K562 (cell line): ENCODE measurements around the gene CCDC9B. TPM values are rescaled to one million over a fixed set of nuclear protein-coding genes. Genes with fewer than 3 reads are reported as not detected.

Source experiments
- ATAC-seq: fragments of 200-7000 bp; cut with Tn5 transposase; 3 replicates; pipeline ENCODE4 v1.9.1; 2020; ENCODE audit warnings: moderate library complexity
- BruUV-seq: library from RNA; stranded (reverse); fragments of 400-500 nt; replicated peaks from 2 replicates; lab custom pipeline; 2021; lab: Mats Ljungman, UMichigan
- CTCF ChIA-PET: fragments of 300-600 bp; formaldehyde crosslinking; extraction: SDS; loops from one replicate; lab custom pipeline; 2021; ENCODE audit warnings: low intra/inter-chr PET ratio; lab: Yijun Ruan, JAX
- POLR2A ChIA-PET: fragments of 300-600, 350-650 bp; sonication (Branson Sonifier 250); formaldehyde crosslinking; extraction: SDS; loops from one replicate; lab custom pipeline; 2021; ENCODE audit warnings: antibody characterized with exemption, inconsistent platforms; lab: Yijun Ruan, JAX
- DNase-seq, 4 experiments: peaks; one replicate each; pipeline versions ENCODE4 v3.0.0 to v3.0.0-alpha.2; 2011 to 2018; ENCODE audit warnings: low spot score in 3 of 4, mixed read lengths in 3 of 4; ENCODE audit errors: extremely low read depth in 1 of 4
- FAIRE-seq: peaks from 2 replicates; lab custom pipeline; 2011; peaks lifted over from hg19 to GRCh38; lab: Jason Lieb, UNC
- H2AFZ ChIP-seq: 2 replicates; pipeline ENCODE4 v1.6.0; 2011; ENCODE audit warnings: low read depth, low read length, control low read depth, inconsistent platforms
- H3K27ac ChIP-seq: fragments of 200-600 bp; 3 replicates; pipeline ENCODE4 v1.8.0; 2011; ENCODE audit warnings: low read depth, mild to moderate bottlenecking, control low read depth, inconsistent platforms, low read length, moderate library complexity, mixed read lengths; ENCODE audit errors: extremely low read depth
- H3K27me3 ChIP-seq, 2 experiments: fragments of 300-600 bp in 1 of 2; 2 replicates in 1 of 2; 3 replicates in 1 of 2; pipeline versions ENCODE4 v1.6.0 to v1.8.0; 2011; ENCODE audit warnings: inconsistent platforms in 2 of 2, low read length in 2 of 2, mild to moderate bottlenecking in 1 of 2, mixed read lengths in 1 of 2, moderate library complexity in 1 of 2; ENCODE audit not compliant: control insufficient read depth in 2 of 2, insufficient read depth in 2 of 2
- H3K36me3 ChIP-seq: fragments of 300-600 bp; 3 replicates; pipeline ENCODE4 v1.8.0; 2011; ENCODE audit warnings: mild to moderate bottlenecking, low read length, inconsistent platforms; ENCODE audit not compliant: control insufficient read depth, insufficient read depth
- H3K4me1 ChIP-seq, 2 experiments: fragments of 200-600 bp in 1 of 2; replicated peaks in 1 of 2; 2 replicates in 1 of 2; 3 replicates in 1 of 2; pipeline versions ENCODE4 v1.5.1 to v1.8.0; 2011; ENCODE audit warnings: inconsistent platforms in 2 of 2, low read length in 2 of 2, mild to moderate bottlenecking in 1 of 2, mixed read lengths in 1 of 2, moderate library complexity in 1 of 2; ENCODE audit not compliant: control insufficient read depth in 2 of 2, insufficient read depth in 2 of 2
- H3K4me2 ChIP-seq: 2 replicates; pipeline ENCODE4 v1.6.1; 2011; ENCODE audit warnings: low read length, control low read depth, inconsistent platforms, mixed read lengths; ENCODE audit not compliant: insufficient read depth
- H3K4me3 ChIP-seq: fragments of 200-600 bp; sonication (generic), shearing (Covaris generic); 2 replicates; pipeline ENCODE4 v1.5.1; 2016; ENCODE audit warnings: control low read depth, inconsistent platforms
- H3K79me2 ChIP-seq: fragments of 200-600 bp; 3 replicates; pipeline ENCODE4 v1.8.0; 2011; ENCODE audit warnings: low read length, inconsistent platforms; ENCODE audit not compliant: control insufficient read depth, insufficient read depth
- H3K9ac ChIP-seq, 2 experiments: 2 replicates each; pipeline versions ENCODE4 v1.6.0 to v1.6.1; 2011; ENCODE audit warnings: low read depth in 2 of 2, low read length in 2 of 2, control low read depth in 1 of 2, inconsistent platforms in 1 of 2, mild to moderate bottlenecking in 1 of 2, mixed read lengths in 1 of 2; ENCODE audit not compliant: insufficient read depth in 1 of 2
- H3K9me1 ChIP-seq: one replicate; pipeline ENCODE4 v1.6.0; 2011; ENCODE audit warnings: inconsistent platforms, mild to moderate bottlenecking, low read length, moderate library complexity; ENCODE audit not compliant: control insufficient read depth, insufficient read depth
- H3K9me3 ChIP-seq: replicated peaks from 2 replicates; pipeline ENCODE4 v1.5.1; 2011; ENCODE audit warnings: low read depth, low read length, inconsistent platforms; ENCODE audit not compliant: control insufficient read depth, insufficient read depth
- H4K20me1 ChIP-seq: replicated peaks from 2 replicates; pipeline ENCODE4 v1.6.1; 2011; ENCODE audit warnings: low read length, inconsistent platforms, mixed read lengths; ENCODE audit not compliant: control insufficient read depth, insufficient read depth
- ESRRA ChIP-seq: fragments of 450-650 bp; IDR thresholded peaks from 2 replicates; pipeline ENCODE4 v1.6.1; 2014; ENCODE audit warnings: low read depth, mild to moderate bottlenecking, moderate library complexity, borderline replicate concordance
- GATAD2A ChIP-seq: fragments of 450-650 bp; IDR thresholded peaks from 2 replicates; pipeline ENCODE4 v1.6.1; 2017
- MCM7 ChIP-seq, 2 experiments: fragments of 450-650 bp; IDR thresholded peaks; 2 replicates each; pipeline ENCODE4 v1.6.1; 2016 to 2018
- PURB ChIP-seq: sonication (generic); formaldehyde crosslinking; IDR thresholded peaks from 2 replicates; pipeline ENCODE4 v1.9.0; 2021; ENCODE audit warnings: low read depth, mild to moderate bottlenecking, missing genetic modification reagents
- SMAD3 ChIP-seq: fragments of 450-650 bp; formaldehyde crosslinking; conservative IDR thresholded peaks from 2 replicates; pipeline ENCODE4 v1.4.0; 2020; ENCODE audit warnings: mild to moderate bottlenecking
- TBL1XR1 ChIP-seq, 2 experiments: IDR thresholded peaks; 2 replicates each; pipeline ENCODE4 v1.6.1; 2012; ENCODE audit warnings: improper control_type of control experiment in 2 of 2, low read length in 2 of 2, mild to moderate bottlenecking in 1 of 2
- WGBS: fragments of 100-300 bp; shearing (Covaris generic); methylation state at CpG from one replicate; pipeline ENCODE4 v1.1.6; 2016; ENCODE audit warnings: low coverage, mixed read lengths; ENCODE audit not compliant: insufficient coverage; ENCODE audit errors: missing lambda C conversion rate; 5-methylcytosine and 5-hydroxymethylcytosine counted together
- in situ Hi-C: fragments of 300-500 bp; cut with MboI; formaldehyde crosslinking; loops from 4 replicates; pipeline ENCODE4 v1.15.0; 2018; ENCODE audit warnings: inconsistent platforms, mixed read lengths
- intact Hi-C: fragments of 100-400 bp; cut with micrococcal nuclease; formaldehyde crosslinking; loops from 2 replicates; pipeline ENCODE4 v1.14.2; 2022
- polyA plus RNA-seq, 8 experiments: library from polyadenylated mRNA; depleted of rRNA in 4 of 8; stranded (reverse) in 5 of 8; unstranded in 3 of 8; fragments of >200 nt; fragmentation: Nextera tagmentation in 2 of 8; fragmentation: Illumina TruSeq in 1 of 8; extraction: Ambion mirVana in 2 of 8; extraction: Trizol in 1 of 8; gene quantifications; 2 replicates each; pipeline versions ENCODE4 v1.2.1 to v1.2.3, GENCODE V29; 2011 to 2014; ENCODE audit warnings: inconsistent platforms in 1 of 8, missing spikeins in 1 of 8
- total RNA-seq, 7 experiments: library from RNA; depleted of rRNA in 6 of 7; stranded (reverse); fragments of >200 nt in 6 of 7; fragmentation: Illumina TruSeq in 2 of 7; extraction: Trizol in 2 of 7; gene quantifications; 2 replicates each; pipeline versions ENCODE4 v1.2.1 to v1.2.3, GENCODE V29; 2011 to 2021; ENCODE audit warnings: low replicate concordance in 1 of 7
- TF ChIP-seq, protein P1 (sequence below): fragments of 450-650 bp; IDR thresholded peaks from 2 replicates; pipeline ENCODE4 v1.6.1; 2017; ENCODE audit warnings: mild to moderate bottlenecking, moderate library complexity
- TF ChIP-seq, protein P2 (sequence below), 2 experiments: fragments of 450-650 bp; formaldehyde crosslinking in 1 of 2; IDR thresholded peaks; 2 replicates each; pipeline versions ENCODE4 v1.4.0 to v1.6.1; 2014 to 2020; ENCODE audit warnings: mild to moderate bottlenecking in 2 of 2, borderline replicate concordance in 1 of 2, low read depth in 1 of 2

Gene CCDC9B
- total and polyA plus RNA-seq, 9 of the 15 experiments (the other 6 are each of a cell fraction or from before 2014, with no cell fraction given): 0.01 to 0.47 (median 0.15) TPM; not detected in 1

DNA sequence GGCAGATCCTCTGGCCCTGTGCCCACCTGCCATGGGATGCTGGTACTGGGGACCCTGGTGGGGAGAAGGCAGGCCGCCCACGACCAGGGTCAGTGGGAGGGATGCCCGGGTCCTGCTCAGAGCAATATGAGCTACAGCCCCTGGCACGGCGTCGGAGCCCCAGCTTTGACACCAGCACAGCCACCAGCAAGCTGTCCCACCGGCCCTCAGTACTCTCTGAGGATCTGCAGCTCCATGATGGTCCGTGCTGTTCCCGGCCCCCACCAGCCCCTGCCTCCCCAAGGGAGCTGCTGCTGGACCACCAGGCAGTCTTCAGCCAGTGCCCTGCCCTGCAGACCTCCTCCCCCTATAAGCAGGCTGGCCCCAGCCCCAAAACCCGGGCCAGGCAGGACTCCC is 28.7 kb upstream of the CCDC9B start:
- no peak overlapping the region for H3K4me2 ChIP-seq
- no TSS peak for BruUV-seq
- ChIA-PET CTCF (interaction anchor here (3.6 kb wide), 1 partner anchor 52 kb away, joined by 23 read pairs; no protein-coding TSS in a partner anchor), POLR2A (interaction anchor here (1.2 to 1.5 kb wide), 3 partner anchors 10 to 41 kb away, joined by 3 to 5 read pairs (median 4); partner anchors contain the start of gene PHGR1)
- peak overlapping the region in 1 of 2 experiments; percentile 52; a peak in 1 of 4 replicates for H3K9ac ChIP-seq
- no peaks in the 10 kb centered on the region for H3K9me3 ChIP-seq
- in situ Hi-C loops: no loop called here
- TF ChIP-seq, protein P1, sequence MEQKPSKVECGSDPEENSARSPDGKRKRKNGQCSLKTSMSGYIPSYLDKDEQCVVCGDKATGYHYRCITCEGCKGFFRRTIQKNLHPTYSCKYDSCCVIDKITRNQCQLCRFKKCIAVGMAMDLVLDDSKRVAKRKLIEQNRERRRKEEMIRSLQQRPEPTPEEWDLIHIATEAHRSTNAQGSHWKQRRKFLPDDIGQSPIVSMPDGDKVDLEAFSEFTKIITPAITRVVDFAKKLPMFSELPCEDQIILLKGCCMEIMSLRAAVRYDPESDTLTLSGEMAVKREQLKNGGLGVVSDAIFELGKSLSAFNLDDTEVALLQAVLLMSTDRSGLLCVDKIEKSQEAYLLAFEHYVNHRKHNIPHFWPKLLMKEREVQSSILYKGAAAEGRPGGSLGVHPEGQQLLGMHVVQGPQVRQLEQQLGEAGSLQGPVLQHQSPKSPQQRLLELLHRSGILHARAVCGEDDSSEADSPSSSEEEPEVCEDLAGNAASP: no peak
- TF ChIP-seq, protein P2, sequence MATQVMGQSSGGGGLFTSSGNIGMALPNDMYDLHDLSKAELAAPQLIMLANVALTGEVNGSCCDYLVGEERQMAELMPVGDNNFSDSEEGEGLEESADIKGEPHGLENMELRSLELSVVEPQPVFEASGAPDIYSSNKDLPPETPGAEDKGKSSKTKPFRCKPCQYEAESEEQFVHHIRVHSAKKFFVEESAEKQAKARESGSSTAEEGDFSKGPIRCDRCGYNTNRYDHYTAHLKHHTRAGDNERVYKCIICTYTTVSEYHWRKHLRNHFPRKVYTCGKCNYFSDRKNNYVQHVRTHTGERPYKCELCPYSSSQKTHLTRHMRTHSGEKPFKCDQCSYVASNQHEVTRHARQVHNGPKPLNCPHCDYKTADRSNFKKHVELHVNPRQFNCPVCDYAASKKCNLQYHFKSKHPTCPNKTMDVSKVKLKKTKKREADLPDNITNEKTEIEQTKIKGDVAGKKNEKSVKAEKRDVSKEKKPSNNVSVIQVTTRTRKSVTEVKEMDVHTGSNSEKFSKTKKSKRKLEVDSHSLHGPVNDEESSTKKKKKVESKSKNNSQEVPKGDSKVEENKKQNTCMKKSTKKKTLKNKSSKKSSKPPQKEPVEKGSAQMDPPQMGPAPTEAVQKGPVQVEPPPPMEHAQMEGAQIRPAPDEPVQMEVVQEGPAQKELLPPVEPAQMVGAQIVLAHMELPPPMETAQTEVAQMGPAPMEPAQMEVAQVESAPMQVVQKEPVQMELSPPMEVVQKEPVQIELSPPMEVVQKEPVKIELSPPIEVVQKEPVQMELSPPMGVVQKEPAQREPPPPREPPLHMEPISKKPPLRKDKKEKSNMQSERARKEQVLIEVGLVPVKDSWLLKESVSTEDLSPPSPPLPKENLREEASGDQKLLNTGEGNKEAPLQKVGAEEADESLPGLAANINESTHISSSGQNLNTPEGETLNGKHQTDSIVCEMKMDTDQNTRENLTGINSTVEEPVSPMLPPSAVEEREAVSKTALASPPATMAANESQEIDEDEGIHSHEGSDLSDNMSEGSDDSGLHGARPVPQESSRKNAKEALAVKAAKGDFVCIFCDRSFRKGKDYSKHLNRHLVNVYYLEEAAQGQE (IDR thresholded peaks at IDR 0.05; ENCODE audit: borderline replicate concordance): no peak
- TF ChIP-seq, protein P2 (CRISPR knock-in tag; IDR thresholded peaks at IDR 0.05; ENCODE audit: low read depth): no peak
- TF ChIP-seq ESRRA (no peak), TBL1XR1 (IDR thresholded peaks at IDR 0.05; ENCODE audit: low read length in 2 of 2) (no peak), GATAD2A (no peak), MCM7 (IDR thresholded peaks at IDR 0.05) (no peak), SMAD3 (CRISPR knock-in tag) (no peak), PURB (CRISPR knock-in tag) (no peak)
- peaks cover 6 to 37% of the 10 kb centered on the region in 2 experiments for H3K4me1 ChIP-seq
- ATAC-seq: no peak
- FAIRE-seq: no peak
- no peak overlapping the region for H2AFZ ChIP-seq
- WGBS: 24% methylated on average over 10 of the region's 10 CpGs
- no peak overlapping the region for H3K27ac ChIP-seq
- no peaks in the 10 kb centered on the region for H4K20me1 ChIP-seq
- peaks cover 0 to 16% of the 10 kb centered on the region in 2 experiments; a peak in 3 of 5 replicates for H3K27me3 ChIP-seq
- H3K9me1 ChIP-seq: no peaks in the 10 kb centered on the region
- no peaks in the 10 kb centered on the region for H3K36me3 ChIP-seq
- intact Hi-C loops: no loop called here
- no peaks in the 10 kb centered on the region for H3K79me2 ChIP-seq
- H3K4me3 ChIP-seq: no peak overlapping the region
- no peak for DNase-seq
